Fibroblast of skin of scalp (primary cell): Measurements from ENCODE around the gene MYRF.

Source experiments
- DNase-seq: peaks from one replicate; pipeline ENCODE4 v3.0.0-alpha.2; 2013

Gene MYRF

GRCh38 chr11:61760946-61761345 is 8.5 kb downstream of the MYRF start:
- DNase-seq = no peak

GRCh38 chr11:61761440-61762222 is 9.2 kb downstream of the MYRF start:
- DNase-seq = no peak

DNA sequence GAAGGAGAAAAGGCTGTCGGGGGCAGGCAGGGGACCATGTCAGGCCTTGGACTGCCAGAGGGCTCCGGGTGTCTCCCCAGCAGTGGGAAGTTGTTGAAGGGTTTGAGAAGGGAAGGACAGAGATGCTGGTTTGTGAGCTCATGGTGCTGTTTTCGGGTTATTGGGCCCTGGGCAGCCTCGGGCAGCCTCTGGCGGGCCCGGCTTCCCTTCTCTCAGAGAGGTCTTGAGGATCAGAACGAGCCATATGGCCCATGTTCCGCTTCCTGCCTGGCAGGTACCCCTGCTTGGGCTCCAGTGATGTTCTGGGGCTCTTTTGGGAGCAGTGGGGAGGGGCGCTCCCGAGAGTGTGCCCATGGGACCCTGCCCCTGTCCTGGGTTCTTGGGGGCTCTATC is 9.8 kb downstream of the MYRF start:
- DNase-seq = no peak

DNA sequence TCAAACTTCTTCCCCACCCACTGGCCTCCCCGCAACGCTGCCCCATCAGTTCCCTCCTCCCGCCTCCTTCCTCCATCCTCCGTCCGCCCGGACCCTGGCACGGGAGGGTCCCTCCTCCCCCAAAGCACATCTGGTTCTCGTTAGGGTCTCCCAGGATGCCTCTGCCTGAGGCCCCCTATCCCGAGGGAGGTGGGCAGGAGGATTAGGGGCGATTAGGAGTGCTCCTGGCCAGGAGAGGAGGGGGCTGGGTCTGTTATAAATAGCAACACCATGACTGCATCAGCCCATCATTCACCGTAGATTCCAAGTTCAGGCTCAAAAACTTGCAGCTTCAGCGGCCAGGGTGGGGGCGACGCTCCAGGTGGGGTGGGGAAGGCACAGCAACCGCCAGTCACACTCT is 10.4 kb downstream of the MYRF start:
- peak; percentile 17 for DNase-seq

GRCh38 chr11:61763930-61764605 is 11.6 kb downstream of the MYRF start:
- no peak for DNase-seq

DNA sequence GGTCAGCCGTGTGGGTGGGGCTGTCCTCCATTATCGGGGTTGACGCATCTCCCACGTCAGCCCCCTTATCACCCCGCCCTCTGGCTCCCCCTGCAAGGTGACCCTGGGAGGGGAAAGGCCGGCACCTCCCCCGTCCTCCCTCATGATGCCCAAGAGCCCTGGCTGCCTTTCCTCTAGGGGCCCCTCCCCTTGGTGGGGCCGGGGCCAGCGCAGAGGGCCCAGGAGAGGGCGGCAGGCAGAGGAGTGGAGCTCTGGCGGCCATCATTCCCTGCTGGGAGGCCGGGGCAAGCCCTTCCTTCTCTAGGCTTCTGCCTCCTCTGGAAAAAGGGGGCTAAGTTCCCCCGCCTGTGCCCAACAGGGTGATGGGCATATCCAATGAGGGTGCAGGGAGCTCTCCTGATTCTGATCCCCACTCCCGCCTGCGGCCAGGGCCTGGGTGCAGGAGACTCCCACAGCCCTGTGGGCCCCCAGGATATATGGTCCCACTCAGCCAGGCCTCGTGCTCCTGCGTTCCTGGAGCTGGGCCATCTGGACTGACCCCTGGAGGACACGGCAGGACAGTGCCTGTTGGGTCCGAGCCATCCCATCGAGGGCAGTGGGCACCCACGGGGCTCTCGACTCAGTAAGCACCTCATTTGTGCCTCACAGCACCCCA is 12.3 kb downstream of the MYRF start:
- no peak for DNase-seq

DNA sequence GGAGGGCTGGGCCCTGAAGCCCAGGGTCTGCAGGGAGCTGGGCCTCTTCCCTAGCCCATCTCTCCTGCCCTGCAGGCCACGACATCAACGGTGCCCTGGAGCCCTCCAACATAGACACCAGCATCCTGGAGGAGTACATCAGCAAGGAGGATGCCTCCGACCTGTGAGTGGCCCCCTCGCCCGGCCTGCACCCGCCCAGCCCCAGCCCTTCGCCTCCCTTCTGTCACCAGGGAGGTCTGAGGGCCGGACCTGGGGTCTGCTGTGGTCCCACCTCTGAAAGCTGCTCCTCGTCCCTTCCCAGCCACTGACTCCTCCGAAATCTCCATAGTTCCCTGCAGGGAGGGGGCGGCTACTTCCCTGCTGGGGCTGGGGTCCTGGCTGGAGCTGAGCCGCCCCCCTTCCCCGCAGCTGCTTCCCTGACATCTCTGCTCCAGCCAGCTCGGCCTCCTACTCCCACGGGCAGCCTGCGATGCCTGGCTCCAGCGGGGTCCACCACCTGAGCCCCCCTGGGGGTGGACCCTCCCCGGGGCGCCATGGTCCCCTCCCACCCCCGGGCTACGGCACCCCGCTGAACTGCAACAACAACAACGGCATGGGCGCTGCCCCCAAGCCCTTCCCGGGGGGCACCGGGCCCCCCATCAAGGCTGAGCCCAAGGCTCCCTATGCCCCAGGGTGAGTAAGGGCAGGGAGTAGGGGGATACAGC is 13.3 kb downstream of the MYRF start:
- DNase-seq = no peak

- DNase-seq = no peak
Observed at GRCh38 chr11:61766353-61766841, 14.0 kb downstream of the MYRF start.

DNA sequence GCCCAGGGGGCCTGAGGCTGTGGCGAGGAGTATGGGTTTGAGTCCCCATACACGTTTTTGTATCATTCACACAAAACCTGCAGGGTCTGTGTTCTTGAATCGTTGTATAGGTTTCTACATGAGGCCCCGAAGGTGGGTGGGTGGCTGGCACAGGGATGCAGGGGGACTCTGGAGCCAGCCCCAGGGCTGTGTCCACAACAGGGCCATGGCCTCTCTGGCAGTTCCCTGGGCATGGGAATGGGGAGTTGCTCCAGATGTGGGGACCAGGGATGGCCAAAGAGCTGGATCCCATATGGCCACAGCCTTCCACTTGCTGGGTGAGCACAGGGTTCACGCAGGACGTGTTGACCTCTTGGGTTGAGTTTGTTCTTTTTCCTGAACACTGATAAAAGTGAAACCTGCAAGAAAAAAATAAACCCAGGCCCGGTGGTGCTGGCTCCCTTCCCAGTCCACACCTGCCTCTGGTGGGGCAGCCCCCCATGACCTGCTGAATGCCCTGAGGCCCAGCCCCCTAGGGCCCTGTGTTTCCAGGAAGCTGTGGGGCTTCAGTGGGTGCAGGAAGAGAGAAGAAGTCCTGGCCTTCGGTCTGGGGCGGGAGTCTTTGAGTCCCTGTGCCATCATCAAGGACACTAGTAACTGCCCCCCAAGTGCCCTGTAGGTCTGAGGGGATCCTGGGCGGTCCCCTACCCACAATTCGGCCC is 16.1 kb downstream of the MYRF start:
- no peak for DNase-seq

DNA sequence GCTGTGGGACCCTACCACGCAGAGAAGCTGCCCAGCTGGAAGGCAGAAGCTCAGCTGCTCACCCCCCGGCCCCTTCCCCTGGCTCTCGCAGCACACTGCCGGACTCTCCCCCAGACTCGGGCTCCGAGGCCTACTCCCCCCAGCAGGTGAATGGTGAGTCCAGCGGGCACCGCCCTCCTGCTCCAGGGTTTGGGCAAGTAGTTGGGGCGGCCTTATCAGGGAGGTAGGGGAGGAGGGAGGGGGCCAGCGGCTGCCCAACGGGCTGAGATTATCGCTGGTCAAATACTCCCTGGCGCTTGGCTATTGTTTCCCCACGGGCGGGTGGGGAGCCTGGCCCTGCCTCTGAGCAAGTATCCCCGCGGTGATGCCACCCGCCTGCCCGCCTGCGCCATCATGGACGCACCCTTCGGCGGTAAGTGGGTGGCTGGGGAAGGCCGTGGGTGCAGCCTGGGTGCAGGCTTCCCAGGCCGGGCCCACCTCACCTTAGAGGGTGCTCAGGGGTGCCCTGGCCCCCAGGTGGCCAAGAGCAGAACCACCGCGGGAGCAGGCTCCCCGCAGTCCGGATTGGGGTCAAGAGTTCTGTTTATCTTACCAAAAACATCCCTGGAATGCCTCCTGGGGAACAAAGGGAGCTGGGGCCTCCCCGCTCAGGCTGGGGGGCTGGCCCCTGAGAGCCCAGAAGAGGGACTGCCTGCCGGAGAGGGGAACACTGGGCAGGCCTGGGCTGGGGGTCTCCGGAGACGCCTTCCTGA is 16.9 kb downstream of the MYRF start:
- no peak for DNase-seq

DNA sequence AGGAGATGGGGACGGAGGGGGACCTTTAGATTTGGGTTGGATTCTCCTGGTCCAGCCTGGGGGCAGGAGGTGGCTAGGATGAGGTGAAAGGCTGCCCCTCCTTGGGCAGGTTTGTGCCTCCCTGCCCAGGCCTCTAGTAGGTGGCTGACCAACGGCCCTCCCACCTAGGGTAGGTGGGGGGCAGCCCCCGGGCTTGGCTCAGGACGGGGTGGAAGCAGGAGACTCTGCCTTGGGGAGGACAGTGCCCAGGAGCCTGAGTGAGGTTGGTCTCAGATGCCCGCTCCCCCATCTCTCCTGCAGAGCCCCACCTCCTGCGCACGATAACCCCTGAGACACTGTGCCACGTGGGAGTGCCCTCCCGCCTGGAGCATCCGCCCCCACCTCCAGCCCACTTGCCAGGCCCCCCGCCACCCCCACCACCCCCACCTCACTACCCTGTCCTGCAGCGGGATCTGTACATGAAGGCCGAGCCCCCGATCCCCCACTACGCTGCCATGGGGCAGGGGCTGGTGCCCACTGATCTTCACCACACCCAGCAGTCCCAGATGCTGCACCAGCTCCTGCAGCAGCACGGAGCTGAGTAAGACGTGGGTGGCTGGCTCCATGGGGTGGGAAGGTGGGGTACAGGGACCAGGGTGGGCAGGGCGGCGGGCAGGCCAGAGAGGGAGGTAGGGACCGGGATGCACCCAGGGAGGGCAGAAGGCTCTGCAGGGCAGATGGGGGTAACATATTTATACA is 17.7 kb downstream of the MYRF start:
- DNase-seq = no peak

DNA sequence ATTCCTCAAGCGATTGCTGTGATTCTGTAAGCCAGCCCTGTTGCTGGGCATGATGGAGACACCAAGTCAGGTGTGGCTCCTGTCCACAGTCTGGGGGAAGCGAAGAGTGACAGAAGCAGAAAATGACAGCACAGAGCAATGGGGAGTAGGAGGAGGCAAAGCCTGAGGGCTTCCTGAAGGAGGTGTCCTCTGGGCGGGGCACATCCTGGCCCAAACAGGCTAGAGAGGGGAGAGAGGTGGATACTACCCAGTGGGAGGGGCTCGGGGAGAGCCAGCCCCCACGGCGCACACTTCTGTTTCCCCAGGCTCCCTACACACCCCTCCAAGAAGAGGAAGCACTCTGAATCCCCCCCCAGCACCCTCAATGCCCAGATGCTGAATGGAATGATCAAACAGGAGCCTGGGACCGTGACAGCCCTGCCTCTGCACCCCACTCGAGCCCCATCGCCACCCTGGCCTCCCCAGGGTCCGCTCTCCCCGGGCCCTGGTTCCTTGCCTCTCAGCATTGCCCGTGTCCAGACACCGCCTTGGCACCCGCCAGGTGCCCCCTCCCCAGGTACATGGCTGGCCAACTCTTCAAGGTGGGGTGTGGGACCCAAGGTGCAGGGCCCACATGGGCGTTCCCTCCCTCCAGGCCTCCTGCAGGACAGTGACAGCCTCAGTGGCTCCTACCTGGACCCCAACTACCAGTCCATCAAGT is 18.9 kb downstream of the MYRF start:
- no peak for DNase-seq

- DNase-seq = no peak
Observed at GRCh38 chr11:61771985-61772455, 19.6 kb downstream of the MYRF start.

GRCh38 chr11:61773356-61773755 is 20.9 kb downstream of the MYRF start:
- DNase-seq = no peak

DNA sequence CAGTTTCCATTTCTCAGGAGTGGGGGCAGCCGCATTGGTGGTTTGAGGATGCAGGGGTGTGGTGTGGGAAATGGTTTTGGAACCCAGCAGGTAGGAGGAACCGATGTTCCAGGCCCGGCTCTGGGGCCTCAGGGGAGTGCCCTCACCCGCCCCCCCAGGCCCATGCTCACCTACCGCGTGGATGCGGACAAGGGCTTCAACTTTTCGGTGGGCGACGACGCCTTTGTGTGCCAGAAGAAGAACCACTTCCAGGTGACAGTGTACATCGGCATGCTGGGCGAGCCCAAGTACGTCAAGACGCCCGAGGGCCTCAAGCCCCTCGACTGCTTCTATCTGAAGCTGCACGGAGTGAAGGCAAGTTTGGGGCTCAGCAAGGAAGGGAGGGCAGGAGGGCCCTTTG is 21.4 kb downstream of the MYRF start:
- no peak for DNase-seq

GRCh38 chr11:61774411-61774810 is 22.0 kb downstream of the MYRF start:
- DNase-seq = no peak

DNA sequence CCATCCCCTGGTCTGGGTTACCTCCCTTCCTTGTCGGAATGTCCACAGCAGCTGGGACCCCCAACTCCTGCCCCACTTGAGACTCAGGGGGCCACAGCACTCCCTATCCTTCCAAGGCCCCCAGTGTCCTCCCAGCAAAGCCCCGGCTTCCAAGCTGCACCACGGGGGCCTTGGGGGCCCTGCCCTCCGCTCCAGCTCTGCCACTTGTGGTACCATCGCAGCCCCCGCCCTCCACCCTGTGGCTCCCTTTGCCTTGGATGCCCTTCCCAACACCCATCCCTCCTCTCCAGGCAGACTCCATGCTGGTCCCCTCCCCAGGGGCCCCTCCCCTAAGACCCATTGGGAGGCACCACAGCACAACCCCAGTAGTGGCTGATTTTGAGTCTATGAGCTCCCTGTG is 22.7 kb downstream of the MYRF start:
- no peak for DNase-seq

- DNase-seq = no peak
Observed at GRCh38 chr11:61775606-61776554, 23.4 kb downstream of the MYRF start.

GRCh38 chr11:61776561-61777075 is 24.2 kb downstream of the MYRF start:
- DNase-seq = peak; percentile 60
